Esophagus muscularis mucosa (tissue), 4 donors: ENCODE measurements around the gene DEGS2. TPM values are rescaled to one million over a fixed set of nuclear protein-coding genes. Genes with fewer than 3 reads are reported as not detected.

Experiments
- DNase-seq: peaks from one replicate; pipeline ENCODE4 v3.0.0-alpha.2; 2017; ENCODE audit errors: extremely low spot score
- H3K27ac ChIP-seq, 4 donors: fragments of 200-600 bp; sonication (generic); replicated peaks in 1 of 4; 1 replicate in 3 of 4; 2 replicates in 1 of 4; pipeline ENCODE4 v1.5.1; 2016 to 2019; ENCODE audit warnings: mild to moderate bottlenecking in 1 of 4
- H3K27me3 ChIP-seq, 4 donors: fragments of 200-600 bp; sonication (generic); one replicate each; pipeline versions ENCODE4 v1.5.1 to v1.6.0; 2016 to 2019
- H3K36me3 ChIP-seq, 4 donors: fragments of 200-600 bp; sonication (generic); one replicate each; pipeline ENCODE4 v1.5.1; 2016 to 2019
- H3K4me1 ChIP-seq, 4 donors: fragments of 200-600 bp; sonication (generic); one replicate each; pipeline ENCODE4 v1.5.1; 2016 to 2019
- H3K4me3 ChIP-seq, 4 donors: fragments of 200-600 bp; sonication (generic); 1 replicate in 2 of 4; 2 replicates in 2 of 4; pipeline ENCODE4 v1.5.1; 2016 to 2019; ENCODE audit warnings: mild to moderate bottlenecking in 4 of 4, moderate library complexity in 1 of 4
- H3K9me3 ChIP-seq, 4 donors: fragments of 200-600 bp; sonication (generic); 1 replicate in 3 of 4; 2 replicates in 1 of 4; pipeline ENCODE4 v1.5.1; 2016 to 2019
- CTCF ChIP-seq, 3 experiments: fragments of 200-600 bp in 2 of 3; fragments of 450-650 bp in 1 of 3; sonication (generic) in 2 of 3; IDR thresholded peaks; one replicate each; pipeline ENCODE4 v1.5.1; 2017 to 2019; ENCODE audit warnings: antibody characterized with exemption in 3 of 3, mild to moderate bottlenecking in 2 of 3, moderate library complexity in 1 of 3
- EP300 ChIP-seq: sonication (generic); formaldehyde crosslinking; IDR thresholded peaks from one replicate; pipeline ENCODE4 v1.6.1; 2017; ENCODE audit warnings: antibody characterized with exemption
- POLR2A ChIP-seq: fragments of 450-650 bp; IDR thresholded peaks from one replicate; pipeline ENCODE4 v1.6.1; 2017; ENCODE audit warnings: antibody characterized with exemption, moderate library complexity, mild to moderate bottlenecking, low read depth
- POLR2AphosphoS5 ChIP-seq, 2 donors: sonication (generic); formaldehyde crosslinking; IDR thresholded peaks; one replicate each; pipeline ENCODE4 v1.6.1; 2017; ENCODE audit warnings: antibody characterized with exemption in 2 of 2
- WGBS: methylation state at CpG from one replicate; pipeline ENCODE4 v1.1.5; 2018; 5-methylcytosine and 5-hydroxymethylcytosine counted together
- intact Hi-C: fragments of 100-400 bp; cut with DNase I; formaldehyde crosslinking; loops from one replicate; pipeline ENCODE4 v1.15.1; 2023
- total RNA-seq, 4 donors: library from RNA; depleted of rRNA; stranded (reverse); fragments of >200 nt; gene quantifications; one replicate each; pipeline versions ENCODE4 v1.1.0 to v1.2.1, GENCODE V29; 2016

The DEGS2 gene
- total RNA-seq, 4 donors from 2014 or later, result 0.06 to 0.33 (median 0.11) TPM; not detected in 1

- WGBS, result 76% methylated on average over 7 of the region's 7 CpGs
- intact Hi-C loops, result loop anchor here (5.0 kb wide), 1 partner anchor 88 kb away; no protein-coding TSS in a partner anchor
- no peak for DNase-seq
Observed at GRCh38 chr14:100104523-100105300, 54.7 kb downstream of the DEGS2 start.

DNA sequence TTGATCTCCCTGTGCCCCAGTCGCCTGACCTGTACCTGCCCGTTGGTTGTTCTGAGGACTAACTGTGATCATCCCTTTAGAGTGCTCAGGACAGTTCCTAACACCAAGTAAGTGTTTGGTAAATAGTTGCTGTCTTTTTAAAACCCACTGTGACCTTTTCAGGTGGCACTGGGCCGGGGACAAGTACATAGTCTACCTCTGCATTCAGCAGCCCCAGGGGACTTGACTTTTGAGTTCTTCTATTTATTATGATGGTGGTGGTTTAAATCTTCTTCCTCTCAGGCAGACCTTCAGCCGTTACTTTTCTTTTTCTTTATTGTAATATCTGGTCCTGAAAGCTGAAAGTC is 55.5 kb downstream of the DEGS2 start:
- H3K4me3 ChIP-seq, result no peak overlapping the region
- intact Hi-C loops, result no loop called here
- TF ChIP-seq EP300 (no peak), POLR2A (no peak), POLR2AphosphoS5 (IDR thresholded peaks at IDR 0.05) (no peak), CTCF (IDR thresholded peaks at IDR 0.05) (no peak)
- no peaks in the 10 kb centered on the region for H3K27me3 ChIP-seq
- WGBS, result 77% methylated on average over 4 of the region's 4 CpGs
- H3K27ac ChIP-seq, result peak overlapping the region; percentile 12 to 52 (median 38)
- H3K4me1 ChIP-seq, result peaks cover 60 to 74% (median 68%) of the 10 kb centered on the region in 4 donors
- DNase-seq, result no peak
- no peaks in the 10 kb centered on the region for H3K36me3 ChIP-seq
- H3K9me3 ChIP-seq, result no peaks in the 10 kb centered on the region

More at GRCh38 chr14:100104523-100105300, 54.7 kb downstream of the DEGS2 start:
- Histone ChIP-seq H3K9me3 (no peaks in the 10 kb centered on the region), H3K4me3 (no peak overlapping the region), H3K27me3 (no peaks in the 10 kb centered on the region), H3K36me3 (peaks cover 0 to 3% (median 0%) of the 10 kb centered on the region in 4 donors), H3K27ac (peak overlapping the region; percentile 3 to 52 (median 38)), H3K4me1 (peaks cover 61 to 72% (median 65%) of the 10 kb centered on the region in 4 donors)
- TF ChIP-seq POLR2A (no peak), POLR2AphosphoS5 (IDR thresholded peaks at IDR 0.05) (no peak), EP300 (no peak), CTCF (IDR thresholded peaks at IDR 0.05) (no peak)

- WGBS, result 81% methylated on average over 10 of the region's 10 CpGs
- Histone ChIP-seq H3K4me1 (peaks cover 55 to 69% (median 63%) of the 10 kb centered on the region in 4 donors), H3K27me3 (no peaks in the 10 kb centered on the region), H3K9me3 (no peaks in the 10 kb centered on the region), H3K36me3 (peaks cover 0 to 3% (median under 1%) of the 10 kb centered on the region in 4 donors), H3K27ac (peak overlapping the region; percentile 12 to 46 (median 35)), H3K4me3 (no peak overlapping the region)
- DNase-seq, result no peak
- intact Hi-C loops, result no loop called here
- no peak for TF ChIP-seq EP300
- no peak for TF ChIP-seq POLR2A
- no peak for TF ChIP-seq CTCF (IDR thresholded peaks at IDR 0.05)
- no peak for TF ChIP-seq POLR2AphosphoS5 (IDR thresholded peaks at IDR 0.05)
Observed at GRCh38 chr14:100103250-100104005, 56.0 kb downstream of the DEGS2 start.

DNA sequence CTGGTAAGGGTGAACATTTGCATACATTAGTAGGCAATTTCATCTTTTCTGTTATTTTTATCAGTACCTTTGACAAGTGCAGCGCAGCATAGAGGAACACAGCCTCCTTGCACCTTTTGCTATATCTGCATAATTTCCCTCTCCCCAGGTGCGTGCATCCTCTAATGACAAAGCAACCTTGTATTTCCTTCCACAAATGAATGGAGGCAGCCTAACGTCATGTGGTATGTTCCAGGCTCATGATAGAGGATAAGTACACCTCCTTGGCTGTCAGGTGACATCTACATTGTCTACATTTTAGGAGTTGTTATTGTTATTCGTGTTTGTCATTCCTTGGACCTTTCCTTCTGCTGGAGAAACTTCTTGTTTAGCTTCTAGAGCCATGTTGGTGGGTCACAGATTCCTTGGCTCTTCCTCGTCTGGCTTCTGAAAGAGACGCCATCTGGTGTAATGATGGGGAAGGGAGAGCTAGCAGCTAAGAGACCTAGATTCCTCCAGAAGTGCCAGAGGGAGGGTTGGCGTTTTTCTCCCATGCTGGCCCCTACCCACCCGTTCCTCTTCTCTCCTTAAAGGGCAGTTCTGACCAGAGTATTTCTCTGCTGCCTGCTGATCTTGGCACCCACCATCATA is 57.2 kb downstream of the DEGS2 start:
- Histone ChIP-seq H3K27ac (peak overlapping the region in 3 of 4 donors; percentile 18 to 46 (median 19)), H3K36me3 (peaks cover 0 to 14% (median 8%) of the 10 kb centered on the region in 4 donors), H3K4me1 (peaks cover 46 to 60% (median 53%) of the 10 kb centered on the region in 4 donors), H3K9me3 (no peaks in the 10 kb centered on the region), H3K4me3 (no peak overlapping the region), H3K27me3 (no peaks in the 10 kb centered on the region)
- DNase-seq, result no peak
- intact Hi-C loops, result no loop called here
- no peak for TF ChIP-seq POLR2A
- TF ChIP-seq POLR2AphosphoS5 (IDR thresholded peaks at IDR 0.05), result no peak
- TF ChIP-seq CTCF (IDR thresholded peaks at IDR 0.05), result no peak
- TF ChIP-seq EP300, result no peak
- 90% methylated on average over 8 of the region's 8 CpGs for WGBS
